Upper lobe of left lung (tissue), 6 donors: ENCODE results near the gene CEP63. TPM values are rescaled to one million over a fixed set of nuclear protein-coding genes. Genes with fewer than 3 reads are reported as not detected.

Experiments used
- ATAC-seq, 2 donors: fragments of 200-7000 bp; cut with Tn5 transposase; one replicate each; pipeline ENCODE4 v1.9.1; 2022; ENCODE audit warnings: mild to moderate bottlenecking in 2 of 2, moderate library complexity in 2 of 2; ENCODE audit not compliant: low FRiP score in 2 of 2
- DNase-seq, 2 donors: peaks; one replicate each; pipeline ENCODE4 v3.0.0-alpha.2; 2019 to 2020
- H3K27ac ChIP-seq, 4 donors: fragments of 200-600 bp; sonication (generic); one replicate each; pipeline ENCODE4 v1.5.1; 2016 to 2019
- H3K27me3 ChIP-seq, 4 donors: fragments of 200-600 bp; sonication (generic); one replicate each; pipeline ENCODE4 v1.5.1; 2017 to 2019
- H3K36me3 ChIP-seq, 4 donors: fragments of 200-600 bp; sonication (generic); one replicate each; pipeline ENCODE4 v1.5.1; 2016 to 2019
- H3K4me1 ChIP-seq, 4 donors: fragments of 200-600 bp; sonication (generic); one replicate each; pipeline ENCODE4 v1.5.1; 2018 to 2019
- H3K4me3 ChIP-seq, 4 donors: fragments of 200-600 bp; sonication (generic); one replicate each; pipeline ENCODE4 v1.5.1; 2017 to 2019; ENCODE audit warnings: mild to moderate bottlenecking in 2 of 4, moderate library complexity in 1 of 4
- H3K9me3 ChIP-seq, 4 donors: fragments of 200-600 bp; sonication (generic); one replicate each; pipeline ENCODE4 v1.5.1; 2018 to 2019
- CTCF ChIP-seq, 6 experiments: fragments of 450-650 bp in 4 of 6; fragments of 200-600 bp in 2 of 6; sonication (generic) in 2 of 6; IDR thresholded peaks; one replicate each; pipeline ENCODE4 v1.5.1; 2016 to 2019; ENCODE audit warnings: antibody characterized with exemption in 6 of 6
- EP300 ChIP-seq, 4 donors: sonication (generic); formaldehyde crosslinking; IDR thresholded peaks; one replicate each; pipeline ENCODE4 v1.5.1; 2017; ENCODE audit warnings: antibody characterized with exemption in 4 of 4, control low read depth in 2 of 4
- POLR2A ChIP-seq, 4 donors: fragments of 450-650 bp; IDR thresholded peaks; one replicate each; pipeline ENCODE4 v1.5.1; 2016 to 2017; ENCODE audit warnings: antibody characterized with exemption in 4 of 4, mild to moderate bottlenecking in 2 of 4
- POLR2AphosphoS5 ChIP-seq, 2 donors: sonication (generic); formaldehyde crosslinking; IDR thresholded peaks; one replicate each; pipeline ENCODE4 v1.5.1; 2017; ENCODE audit warnings: antibody characterized with exemption in 2 of 2
- WGBS, 2 donors: methylation state at CpG; one replicate each; pipeline ENCODE4 v1.1.5; 2017 to 2018; 5-methylcytosine and 5-hydroxymethylcytosine counted together
- total RNA-seq, 6 donors: library from RNA; depleted of rRNA in 4 of 6; stranded (reverse); fragments of >200 nt in 4 of 6; gene quantifications; one replicate each; pipeline versions ENCODE4 v1.1.0 to v1.2.1, GENCODE V29; 2016 to 2021
- donor health status: DM: no; HTN: no; CAD: no; lungs with moderate emphysema.
- donor health status: DM: no; HTN: yes; CAD: no; lungs with severe emphysema.

Gene CEP63
- total RNA-seq, 6 donors from 2014 or later, result 13.8 to 44.0 (median 20.6) TPM

DNA sequence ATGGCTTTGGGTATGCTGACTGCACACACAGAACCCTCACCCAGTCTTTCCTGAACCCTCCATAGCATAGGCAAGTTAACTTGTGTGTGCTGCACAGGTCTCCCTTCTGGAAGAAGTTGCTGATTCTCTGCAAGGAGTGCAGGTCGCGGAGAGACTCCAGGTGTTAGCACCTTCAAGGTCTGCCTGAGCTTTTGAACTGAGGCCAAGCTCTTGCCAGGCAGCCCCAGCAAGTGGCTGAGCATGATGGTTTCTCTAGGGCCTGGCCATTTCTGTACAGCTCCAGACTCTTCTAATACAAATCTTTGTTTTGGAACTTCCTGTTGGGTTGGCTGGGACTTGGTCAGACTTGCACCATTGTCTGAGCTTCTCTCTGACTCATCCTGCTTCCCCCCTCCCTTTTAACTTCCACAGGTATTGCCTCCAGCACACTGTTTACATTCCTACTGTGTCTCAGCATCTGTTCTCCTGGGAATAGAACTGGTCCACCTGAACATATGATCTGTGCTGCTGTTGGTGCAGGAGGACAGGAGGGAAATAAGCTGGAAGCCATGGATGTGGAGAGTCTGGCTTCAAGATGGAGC lies 111.6 kb downstream of the CEP63 start:
- H3K27ac ChIP-seq, result no peak overlapping the region
- no peak overlapping the region for H3K4me3 ChIP-seq
- no peak for DNase-seq
- H3K4me1 ChIP-seq, result peaks cover 0 to 8% (median 4%) of the 10 kb centered on the region in 4 donors
- no peaks in the 10 kb centered on the region for H3K9me3 ChIP-seq
- no peak for ATAC-seq
- TF ChIP-seq CTCF (IDR thresholded peaks at IDR 0.05) (no peak), POLR2A (IDR thresholded peaks at IDR 0.05) (no peak), EP300 (IDR thresholded peaks at IDR 0.05) (no peak), POLR2AphosphoS5 (IDR thresholded peaks at IDR 0.05) (no peak)
- 31 to 88% methylated on average over 2 of the region's 2 CpGs for WGBS, 2 donors
- no peaks in the 10 kb centered on the region for H3K36me3 ChIP-seq
- H3K27me3 ChIP-seq, result no peaks in the 10 kb centered on the region

DNA sequence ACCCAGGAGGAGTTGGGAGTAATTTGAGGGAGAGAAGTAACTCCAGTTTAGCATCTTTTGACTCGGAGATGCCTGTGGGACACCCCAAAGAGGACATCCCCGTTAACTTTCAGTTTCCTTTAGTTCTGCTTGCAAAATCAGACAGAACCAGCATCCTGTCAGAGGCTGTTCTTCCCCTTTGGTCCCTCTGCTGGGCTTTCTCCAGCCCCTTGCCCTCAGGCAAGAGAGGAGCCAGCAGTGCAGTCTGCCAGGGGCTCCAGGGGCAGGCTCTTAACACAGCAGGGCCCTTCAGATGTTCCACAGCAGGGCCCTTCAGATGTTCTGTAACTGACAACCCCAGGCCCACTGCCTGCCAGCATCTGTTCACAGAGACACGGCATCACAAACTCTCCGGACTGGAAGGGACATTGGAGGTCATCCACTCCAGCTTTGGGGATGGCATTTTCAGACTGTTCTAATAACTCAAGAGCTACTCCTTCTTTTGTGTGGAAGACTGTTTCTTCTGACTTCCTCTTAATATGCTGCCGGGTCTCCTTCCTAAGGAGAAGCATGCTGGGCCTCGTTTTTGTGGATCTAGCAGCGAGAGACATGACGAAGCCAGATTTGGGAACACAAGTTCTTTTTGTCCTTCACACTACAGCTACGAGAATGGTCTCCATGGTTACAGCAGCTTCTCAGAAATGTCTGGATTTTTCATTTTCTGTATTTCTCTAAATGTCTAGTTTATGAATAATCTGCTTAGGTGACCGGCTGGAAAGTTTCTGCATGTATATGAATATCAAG lies 113.1 kb downstream of the CEP63 start:
- Histone ChIP-seq H3K9me3 (no peaks in the 10 kb centered on the region), H3K27ac (peak overlapping the region in 2 of 4 donors; percentile 24 to 36), H3K4me3 (no peak overlapping the region), H3K4me1 (peaks cover 0 to 8% (median 4%) of the 10 kb centered on the region in 4 donors), H3K27me3 (no peaks in the 10 kb centered on the region), H3K36me3 (no peaks in the 10 kb centered on the region)
- DNase-seq, result no peak
- TF ChIP-seq CTCF (IDR thresholded peaks at IDR 0.05) (no peak), POLR2AphosphoS5 (IDR thresholded peaks at IDR 0.05) (no peak), EP300 (IDR thresholded peaks at IDR 0.05) (no peak), POLR2A (IDR thresholded peaks at IDR 0.05) (no peak)
- WGBS, 2 donors, result 75 to 78% methylated on average over 10 of the region's 10 CpGs
- no peak for ATAC-seq

DNA sequence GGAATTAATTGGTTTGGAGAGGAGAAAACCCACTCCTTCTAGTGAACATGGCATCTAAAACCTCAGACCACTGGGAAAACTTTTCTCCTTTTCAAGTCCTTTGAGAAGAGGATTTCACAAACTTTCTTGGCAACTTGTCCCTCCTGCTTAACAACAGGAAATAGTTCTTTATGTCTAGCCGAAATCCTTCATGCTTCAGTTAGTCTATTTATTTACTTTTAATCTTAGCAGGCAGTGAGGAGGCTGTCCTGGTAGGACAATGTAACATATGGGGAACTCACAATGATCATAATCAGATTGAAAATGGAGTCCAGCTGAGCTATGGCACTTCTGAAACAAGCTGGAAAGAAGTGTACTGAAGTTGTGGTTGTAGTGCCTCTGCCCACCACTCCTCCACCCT lies 114.3 kb downstream of the CEP63 start:
- ATAC-seq, result no peak
- peaks cover 0 to 8% (median 0%) of the 10 kb centered on the region in 4 donors for H3K4me1 ChIP-seq
- 11 to 28% methylated on average over 1 of the region's 1 CpG for WGBS, 2 donors
- H3K9me3 ChIP-seq, result no peaks in the 10 kb centered on the region
- H3K27ac ChIP-seq, result no peak overlapping the region
- H3K27me3 ChIP-seq, result no peaks in the 10 kb centered on the region
- no peak for DNase-seq
- H3K4me3 ChIP-seq, result no peak overlapping the region
- TF ChIP-seq POLR2AphosphoS5 (IDR thresholded peaks at IDR 0.05) (no peak), EP300 (IDR thresholded peaks at IDR 0.05) (no peak), CTCF (IDR thresholded peaks at IDR 0.05) (no peak), POLR2A (IDR thresholded peaks at IDR 0.05) (no peak)
- no peaks in the 10 kb centered on the region for H3K36me3 ChIP-seq

- no peak overlapping the region for H3K4me3 ChIP-seq
- ATAC-seq (peak; percentile 63 to 82), DNase-seq (peak; percentile 61 to 93)
- no peaks in the 10 kb centered on the region for H3K27me3 ChIP-seq
- no peaks in the 10 kb centered on the region for H3K36me3 ChIP-seq
- 11 to 18% methylated on average over 31 of the region's 31 CpGs for WGBS, 2 donors
- H3K9me3 ChIP-seq, result no peaks in the 10 kb centered on the region
- no peak for TF ChIP-seq POLR2AphosphoS5 (IDR thresholded peaks at IDR 0.05)
- TF ChIP-seq EP300 (IDR thresholded peaks at IDR 0.05), result no peak
- TF ChIP-seq POLR2A (IDR thresholded peaks at IDR 0.05), result no peak
- TF ChIP-seq CTCF (IDR thresholded peaks at IDR 0.05), result peak; percentile 68 to 91 (median 80)
- H3K27ac ChIP-seq, result no peak overlapping the region
- H3K4me1 ChIP-seq, result peaks cover 0 to 8% (median 0%) of the 10 kb centered on the region in 4 donors
Measured at GRCh38 chr3:134600685-134601463, 115.0 kb downstream of the CEP63 start.
